Measurements from ENCODE around the gene MRPL38. TPM values are rescaled to one million over a fixed set of nuclear protein-coding genes. Genes with fewer than 3 reads are reported as not detected.

Gene MRPL38
- total RNA-seq, 2 donors from 2014 or later = 42.4 to 56.2 TPM

DNA sequence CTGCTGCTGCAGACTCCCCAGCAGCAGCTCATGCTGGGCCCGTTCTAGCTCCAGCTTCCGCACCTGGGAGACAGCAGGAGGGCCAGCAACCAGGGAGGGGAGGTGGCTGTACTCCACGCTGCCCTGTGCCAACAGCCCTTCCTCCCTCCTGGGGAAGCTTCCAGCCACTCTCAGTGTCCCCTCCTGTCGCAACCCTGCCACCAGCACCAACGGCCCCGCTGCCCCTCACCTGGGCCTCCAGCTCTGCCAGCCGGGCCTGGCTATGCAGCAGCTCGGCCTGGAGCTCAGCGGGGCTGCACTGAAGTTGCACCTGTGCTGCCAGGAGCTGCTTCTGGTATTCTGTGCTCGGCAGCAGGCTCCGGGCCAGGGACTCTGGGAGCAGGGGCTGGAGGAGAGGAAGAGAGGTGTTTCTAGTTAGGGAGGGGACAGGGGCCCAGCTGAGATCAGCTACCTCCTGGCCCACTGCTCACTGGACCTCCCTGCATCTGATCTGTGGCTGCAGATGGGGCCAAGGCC, 15.4 kb upstream of the MRPL38 start:
- no peaks in the 10 kb centered on the region for H3K9me3 ChIP-seq
- ATAC-seq (ENCODE audit: insufficient number of reproducible peaks, low FRiP score, low read depth) (no peak), DNase-seq (ENCODE audit: low spot score) (no peak)
- peaks cover 7% of the 10 kb centered on the region for H3K36me3 ChIP-seq
- H3K4me1 ChIP-seq (ENCODE audit: control insufficient read depth in 1 of 2, low read depth in 2 of 2) = no peaks in the 10 kb centered on the region
- H3K27me3 ChIP-seq (replicated peaks; ENCODE audit: insufficient read depth) = no peaks in the 10 kb centered on the region
- H3K4me3 ChIP-seq = no peak overlapping the region
- TF ChIP-seq, protein P1, sequence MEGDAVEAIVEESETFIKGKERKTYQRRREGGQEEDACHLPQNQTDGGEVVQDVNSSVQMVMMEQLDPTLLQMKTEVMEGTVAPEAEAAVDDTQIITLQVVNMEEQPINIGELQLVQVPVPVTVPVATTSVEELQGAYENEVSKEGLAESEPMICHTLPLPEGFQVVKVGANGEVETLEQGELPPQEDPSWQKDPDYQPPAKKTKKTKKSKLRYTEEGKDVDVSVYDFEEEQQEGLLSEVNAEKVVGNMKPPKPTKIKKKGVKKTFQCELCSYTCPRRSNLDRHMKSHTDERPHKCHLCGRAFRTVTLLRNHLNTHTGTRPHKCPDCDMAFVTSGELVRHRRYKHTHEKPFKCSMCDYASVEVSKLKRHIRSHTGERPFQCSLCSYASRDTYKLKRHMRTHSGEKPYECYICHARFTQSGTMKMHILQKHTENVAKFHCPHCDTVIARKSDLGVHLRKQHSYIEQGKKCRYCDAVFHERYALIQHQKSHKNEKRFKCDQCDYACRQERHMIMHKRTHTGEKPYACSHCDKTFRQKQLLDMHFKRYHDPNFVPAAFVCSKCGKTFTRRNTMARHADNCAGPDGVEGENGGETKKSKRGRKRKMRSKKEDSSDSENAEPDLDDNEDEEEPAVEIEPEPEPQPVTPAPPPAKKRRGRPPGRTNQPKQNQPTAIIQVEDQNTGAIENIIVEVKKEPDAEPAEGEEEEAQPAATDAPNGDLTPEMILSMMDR (IDR thresholded peaks at IDR 0.05) = no peak
- no peak overlapping the region for H3K27ac ChIP-seq

DNA sequence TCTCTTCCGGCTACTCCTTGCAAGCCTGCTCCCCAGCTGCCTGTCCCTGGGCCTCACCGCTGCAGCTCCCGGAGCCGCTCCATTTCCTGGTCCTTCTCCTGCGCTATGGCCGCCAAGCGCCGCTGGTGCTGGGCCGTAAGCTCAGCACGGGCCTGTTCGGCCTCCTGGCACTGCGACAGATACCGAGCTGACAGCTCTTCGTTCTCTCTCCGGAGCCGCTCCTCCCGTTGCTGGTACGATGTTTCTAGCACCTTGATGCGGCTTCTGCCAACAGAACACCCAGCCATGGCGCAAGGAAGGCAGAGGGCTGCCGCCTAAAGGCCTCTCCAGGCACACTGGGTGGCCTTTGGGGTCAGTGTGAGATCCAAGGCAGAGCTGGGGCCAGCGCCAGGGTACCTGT, 14.9 kb upstream of the MRPL38 start:
- Histone ChIP-seq H3K36me3 (peaks cover 7% of the 10 kb centered on the region), H3K27me3 (replicated peaks; ENCODE audit: insufficient read depth) (no peaks in the 10 kb centered on the region), H3K4me1 (ENCODE audit: control insufficient read depth in 1 of 2, low read depth in 2 of 2) (no peaks in the 10 kb centered on the region), H3K27ac (no peak overlapping the region), H3K4me3 (no peak overlapping the region), H3K9me3 (no peaks in the 10 kb centered on the region)
- no peak for DNase-seq (ENCODE audit: low spot score)
- TF ChIP-seq, protein P1 (IDR thresholded peaks at IDR 0.05) = no peak
- ATAC-seq (ENCODE audit: insufficient number of reproducible peaks, low FRiP score, low read depth) = no peak

- TF ChIP-seq, protein P1 (IDR thresholded peaks at IDR 0.05) = no peak
- DNase-seq (ENCODE audit: low spot score) (no peak), ATAC-seq (ENCODE audit: insufficient number of reproducible peaks, low FRiP score, low read depth) (no peak)
- H3K9me3 ChIP-seq = no peaks in the 10 kb centered on the region
- H3K4me1 ChIP-seq (ENCODE audit: control insufficient read depth in 1 of 2, low read depth in 2 of 2) = no peaks in the 10 kb centered on the region
- no peak overlapping the region for H3K4me3 ChIP-seq
- H3K27ac ChIP-seq = no peak overlapping the region
- peaks cover 4% of the 10 kb centered on the region for H3K36me3 ChIP-seq
- H3K27me3 ChIP-seq (replicated peaks; ENCODE audit: insufficient read depth) = no peaks in the 10 kb centered on the region
Observed at GRCh38 chr17:75917917-75918445, 13.3 kb upstream of the MRPL38 start.

DNA sequence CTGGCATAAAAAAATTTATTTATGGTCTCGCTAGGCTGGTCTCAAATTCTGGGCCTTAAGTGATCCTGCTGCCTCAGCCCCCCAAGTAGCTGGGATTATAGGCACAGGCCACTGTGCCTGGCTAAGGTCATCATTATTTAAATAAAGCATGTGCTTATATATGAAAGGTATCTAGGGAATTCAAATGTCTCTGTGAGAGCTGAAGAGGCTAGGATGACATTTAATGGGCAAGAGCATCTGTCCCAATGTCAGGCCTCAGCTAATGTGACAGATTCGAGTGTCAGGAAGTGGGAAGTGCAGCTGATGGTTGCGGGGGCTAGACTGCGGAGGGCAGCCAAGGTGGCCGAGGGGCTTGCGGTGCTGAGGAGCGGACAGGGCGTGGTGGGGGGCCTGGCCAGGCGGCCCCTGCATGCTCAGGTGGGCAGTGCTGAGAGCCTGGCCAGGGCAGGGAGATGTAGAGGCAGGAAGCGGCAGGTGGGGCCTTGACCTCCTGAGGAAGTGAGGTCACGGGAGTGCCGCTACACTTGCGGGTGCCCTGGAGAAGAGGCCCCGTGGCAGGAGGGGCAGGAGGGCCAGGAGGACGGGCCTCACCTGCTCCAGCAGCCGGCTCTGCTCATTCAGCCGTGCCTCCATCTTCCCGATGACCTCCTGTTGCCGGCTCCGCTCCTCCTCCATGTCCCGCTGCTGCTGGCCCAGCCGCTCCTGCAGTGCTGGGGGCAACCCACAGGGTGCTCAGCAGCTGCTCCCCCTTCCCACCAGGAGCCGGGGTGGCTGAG, 12.6 kb upstream of the MRPL38 start:
- H3K36me3 ChIP-seq = no peaks in the 10 kb centered on the region
- no peaks in the 10 kb centered on the region for H3K9me3 ChIP-seq
- ATAC-seq (ENCODE audit: insufficient number of reproducible peaks, low FRiP score, low read depth) (no peak), DNase-seq (ENCODE audit: low spot score) (no peak)
- TF ChIP-seq, protein P1 (IDR thresholded peaks at IDR 0.05) = no peak
- no peaks in the 10 kb centered on the region for H3K27me3 ChIP-seq (replicated peaks; ENCODE audit: insufficient read depth)
- no peak overlapping the region for H3K27ac ChIP-seq
- no peak overlapping the region for H3K4me3 ChIP-seq
- H3K4me1 ChIP-seq (ENCODE audit: control insufficient read depth in 1 of 2, low read depth in 2 of 2) = no peaks in the 10 kb centered on the region

GRCh38 chr17:75915268-75915667, 10.6 kb upstream of the MRPL38 start:
- Histone ChIP-seq H3K9me3 (no peaks in the 10 kb centered on the region), H3K27ac (no peak overlapping the region), H3K36me3 (no peaks in the 10 kb centered on the region), H3K4me3 (no peak overlapping the region), H3K27me3 (replicated peaks; ENCODE audit: insufficient read depth) (no peaks in the 10 kb centered on the region), H3K4me1 (ENCODE audit: control insufficient read depth in 1 of 2, low read depth in 2 of 2) (no peaks in the 10 kb centered on the region)
- DNase-seq (ENCODE audit: low spot score) (no peak), ATAC-seq (ENCODE audit: insufficient number of reproducible peaks, low FRiP score, low read depth) (no peak)
- TF ChIP-seq, protein P1 (IDR thresholded peaks at IDR 0.05) = no peak

Data from thoracic aorta (tissue), 2 donors.